Activated CD8-positive, alpha-beta T cell treated with anti-CD3 and anti-CD28 coated beads for 36 hours (primary cell): ENCODE results near the gene ERF. TPM values are rescaled to one million over a fixed set of nuclear protein-coding genes. Genes with fewer than 3 reads are reported as not detected.

ENCODE experiments used
- ATAC-seq: fragments of 200-7000 bp; cut with Tn5 transposase; one replicate; pipeline ENCODE4 v1.10.0; 2021; ENCODE audit warnings: mild to moderate bottlenecking, moderate library complexity
- CTCF ChIA-PET: fragments of 350-600 bp; sonication (Branson Sonifier 250); formaldehyde crosslinking; loops from one replicate; lab custom pipeline; 2021; ENCODE audit warnings: antibody characterized with exemption; lab: Charles Lee
- POLR2A ChIA-PET: fragments of 350-600 bp; sonication (Branson Sonifier 250); formaldehyde crosslinking; loops from one replicate; lab custom pipeline; 2021; ENCODE audit warnings: antibody characterized with exemption; lab: Charles Lee
- DNase-seq: peaks from one replicate; pipeline ENCODE4 v3.0.0-alpha.2; 2020
- H3K27ac Mint-ChIP-seq: one replicate; pipeline ENCODE4 v1.8.0; 2021; ENCODE audit warnings: mild to moderate bottlenecking, mixed read lengths
- H3K27me3 Mint-ChIP-seq: one replicate; pipeline ENCODE4 v1.8.0; 2021; ENCODE audit warnings: mixed read lengths
- H3K36me3 Mint-ChIP-seq: one replicate; pipeline ENCODE4 v1.8.0; 2021; ENCODE audit warnings: low read depth, mixed read lengths
- H3K4me1 Mint-ChIP-seq: one replicate; pipeline ENCODE4 v1.8.0; 2021; ENCODE audit warnings: low read depth, mixed read lengths
- H3K4me3 Mint-ChIP-seq: one replicate; pipeline ENCODE4 v1.8.0; 2021; ENCODE audit warnings: mild to moderate bottlenecking, moderate library complexity, mixed read lengths
- H3K9me3 Mint-ChIP-seq: one replicate; pipeline ENCODE4 v1.8.0; 2021; ENCODE audit warnings: mixed read lengths
- intact Hi-C: fragments of 100-400 bp; cut with micrococcal nuclease; formaldehyde crosslinking; loops from one replicate; pipeline ENCODE4 v1.10.0; 2022
- total RNA-seq, 2 experiments: library from RNA; stranded (reverse); gene quantifications; one replicate each; pipeline ENCODE4 v1.2.3, GENCODE V29; 2021
- TF ChIP-seq, protein P1 (sequence below): fragments of 200-600 bp; IDR thresholded peaks from one replicate; pipeline ENCODE4 v1.8.0; 2022; ENCODE audit warnings: antibody characterized with exemption, mild to moderate bottlenecking

Gene ERF
- total RNA-seq, 2 experiments from 2014 or later = 60.0 to 69.2 TPM

- POLR2A ChIA-PET = interaction anchor here (0.8 to 16.1 kb wide), 7 partner anchors 9 to 383 kb away, joined by 3 to 195 read pairs (median 13); partner anchors contain the start of genes DEDD2, POU2F2 and ZNF526
- Mint-ChIP-seq H3K9me3 (no peaks in the 10 kb centered on the region), H3K4me1 (peaks cover 46% of the 10 kb centered on the region), H3K27me3 (no peaks in the 10 kb centered on the region), H3K36me3 (peaks cover 23% of the 10 kb centered on the region), H3K4me3 (peak overlapping the region; percentile 94), H3K27ac (peak overlapping the region; percentile 89)
- intact Hi-C loops = loop anchor here (5.0 kb wide), 1 partner anchor 40 kb away; no protein-coding TSS in a partner anchor
- CTCF ChIA-PET = interaction anchor here (0.7 to 6.7 kb wide), 11 partner anchors 10 to 109 kb away, joined by 3 to 107 read pairs (median 4); partner anchors contain the start of genes DEDD2, POU2F2 and ZNF526
- peak; percentile 37 for DNase-seq
- TF ChIP-seq, protein P1, sequence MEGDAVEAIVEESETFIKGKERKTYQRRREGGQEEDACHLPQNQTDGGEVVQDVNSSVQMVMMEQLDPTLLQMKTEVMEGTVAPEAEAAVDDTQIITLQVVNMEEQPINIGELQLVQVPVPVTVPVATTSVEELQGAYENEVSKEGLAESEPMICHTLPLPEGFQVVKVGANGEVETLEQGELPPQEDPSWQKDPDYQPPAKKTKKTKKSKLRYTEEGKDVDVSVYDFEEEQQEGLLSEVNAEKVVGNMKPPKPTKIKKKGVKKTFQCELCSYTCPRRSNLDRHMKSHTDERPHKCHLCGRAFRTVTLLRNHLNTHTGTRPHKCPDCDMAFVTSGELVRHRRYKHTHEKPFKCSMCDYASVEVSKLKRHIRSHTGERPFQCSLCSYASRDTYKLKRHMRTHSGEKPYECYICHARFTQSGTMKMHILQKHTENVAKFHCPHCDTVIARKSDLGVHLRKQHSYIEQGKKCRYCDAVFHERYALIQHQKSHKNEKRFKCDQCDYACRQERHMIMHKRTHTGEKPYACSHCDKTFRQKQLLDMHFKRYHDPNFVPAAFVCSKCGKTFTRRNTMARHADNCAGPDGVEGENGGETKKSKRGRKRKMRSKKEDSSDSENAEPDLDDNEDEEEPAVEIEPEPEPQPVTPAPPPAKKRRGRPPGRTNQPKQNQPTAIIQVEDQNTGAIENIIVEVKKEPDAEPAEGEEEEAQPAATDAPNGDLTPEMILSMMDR = no peak
- no peak for ATAC-seq
These were observed 12.8 kb downstream of the ERF start for GRCh38 chr19:42242069-42242511.

DNA sequence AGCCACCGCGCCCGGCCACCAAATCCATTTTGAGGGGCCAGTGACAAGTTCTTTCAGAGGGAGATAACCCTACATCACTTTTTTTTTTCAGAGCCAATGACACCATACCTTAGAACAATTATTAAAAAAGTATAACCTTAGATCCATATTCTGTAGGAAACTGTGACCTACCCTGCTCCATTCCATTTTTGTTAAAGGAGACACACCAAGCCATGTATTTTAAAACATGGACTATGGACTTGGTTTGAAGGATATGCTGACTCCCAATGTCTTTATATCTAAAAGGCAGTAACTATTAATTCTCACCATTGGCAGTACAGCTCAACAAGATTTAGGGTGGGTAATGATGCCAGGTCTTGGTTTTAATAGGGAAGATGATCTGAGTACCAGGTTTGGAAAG, 13.6 kb downstream of the ERF start:
- DNase-seq (no peak), ATAC-seq (no peak)
- Mint-ChIP-seq H3K4me1 (peaks cover 44% of the 10 kb centered on the region), H3K36me3 (peaks cover 25% of the 10 kb centered on the region), H3K27me3 (no peaks in the 10 kb centered on the region), H3K9me3 (no peaks in the 10 kb centered on the region), H3K27ac (peak overlapping the region; percentile 89), H3K4me3 (peak overlapping the region; percentile 94)
- intact Hi-C loops = loop anchor here (5.0 kb wide), 1 partner anchor 41 kb away; no protein-coding TSS in a partner anchor
- ChIA-PET CTCF (interaction anchor here (0.5 to 6.7 kb wide), 10 partner anchors 11 to 109 kb away, joined by 3 to 107 read pairs (median 4); partner anchors contain the start of gene POU2F2), POLR2A (interaction anchor here (1.1 to 16.1 kb wide), 6 partner anchors 8 to 120 kb away, joined by 3 to 195 read pairs (median 14); partner anchors contain the start of genes DEDD2 and ZNF526)
- TF ChIP-seq, protein P1 = no peak

DNA sequence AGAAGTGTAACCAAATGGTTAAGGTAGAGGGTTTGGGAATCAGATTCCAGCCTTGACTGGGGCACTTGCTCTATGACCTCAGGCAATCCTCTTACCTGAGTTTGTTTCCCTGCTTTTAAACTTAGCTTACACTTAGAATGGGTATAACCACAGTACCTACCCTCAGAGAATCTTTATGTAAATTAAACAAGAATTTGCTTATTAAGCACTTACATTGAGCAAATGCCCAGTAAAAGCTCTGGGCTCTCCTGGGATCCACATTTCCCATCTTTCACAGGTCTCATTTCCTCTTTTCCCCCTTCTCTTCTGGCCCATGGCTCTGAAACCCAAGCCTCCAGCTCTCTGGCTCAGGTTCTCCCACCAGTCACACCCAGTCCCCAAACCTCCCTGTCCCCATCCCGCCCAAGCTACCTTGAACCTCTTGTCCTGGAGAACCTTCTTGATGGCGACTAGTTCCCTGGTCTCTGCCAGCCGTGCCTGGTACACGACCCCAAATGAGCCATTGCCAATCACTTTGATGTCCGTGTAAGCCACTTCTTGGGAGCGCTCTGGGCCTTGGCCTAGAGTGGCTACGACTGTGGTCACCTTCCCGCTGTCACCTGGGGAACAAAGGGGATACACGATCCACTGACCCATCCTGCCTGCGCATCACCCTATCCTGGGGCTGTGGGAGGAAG, 15.2 kb downstream of the ERF start:
- Mint-ChIP-seq H3K27me3 (no peaks in the 10 kb centered on the region), H3K9me3 (no peaks in the 10 kb centered on the region), H3K27ac (peak overlapping the region; percentile 19), H3K4me3 (no peak overlapping the region), H3K36me3 (peaks cover 36% of the 10 kb centered on the region), H3K4me1 (peaks cover 34% of the 10 kb centered on the region)
- ChIA-PET CTCF (interaction anchor here (0.9 to 3.3 kb wide), 3 partner anchors 11 to 56 kb away, joined by 3 to 14 read pairs (median 10); no protein-coding TSS in a partner anchor), POLR2A (interaction anchor here (0.6 to 16.1 kb wide), 5 partner anchors 9 to 64 kb away, joined by 3 to 195 read pairs (median 4); partner anchors contain the start of genes DEDD2, PAFAH1B3 and ZNF526)
- DNase-seq (no peak), ATAC-seq (no peak)
- TF ChIP-seq, protein P1 = no peak
- intact Hi-C loops = loop anchor here (5.0 kb wide), 1 partner anchor 43 kb away; no protein-coding TSS in a partner anchor

DNA sequence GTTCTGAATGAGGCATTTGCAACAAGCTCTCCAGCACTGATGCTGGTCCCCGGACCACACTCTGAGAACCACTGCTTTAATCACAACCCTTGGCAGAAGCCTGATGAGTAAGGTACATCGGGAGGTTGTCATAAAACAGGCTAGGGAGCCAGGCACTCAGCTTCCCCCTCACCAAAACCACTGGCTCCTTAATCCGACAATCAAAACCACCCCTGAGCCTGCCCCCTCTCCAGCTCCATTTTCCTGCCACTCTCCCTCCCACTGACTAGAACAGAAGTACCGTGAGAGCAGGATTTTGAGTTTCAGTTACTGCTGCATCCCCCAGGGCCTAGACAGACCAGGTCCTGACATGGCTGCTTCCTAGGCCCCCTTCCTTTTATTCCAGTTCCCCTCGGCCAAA, 19.7 kb downstream of the ERF start:
- Mint-ChIP-seq H3K27ac (no peak overlapping the region), H3K27me3 (no peaks in the 10 kb centered on the region), H3K9me3 (no peaks in the 10 kb centered on the region), H3K4me3 (no peak overlapping the region), H3K36me3 (peaks cover 55% of the 10 kb centered on the region), H3K4me1 (peaks cover 25% of the 10 kb centered on the region)
- no peak for DNase-seq
- CTCF ChIA-PET = interaction anchor here (1.2 to 1.7 kb wide), 5 partner anchors 15 to 126 kb away, joined by 3 to 4 read pairs (median 3); no protein-coding TSS in a partner anchor
- POLR2A ChIA-PET = interaction anchor here (1.3 to 16.1 kb wide), 2 partner anchors 9 to 12 kb away, joined by 4 to 195 read pairs; partner anchors contain the start of genes DEDD2 and ZNF526
- ATAC-seq = no peak
- TF ChIP-seq, protein P1 = no peak
- intact Hi-C loops = no loop called here
